Caki2 (cell line): Measurements from ENCODE around the gene FMO1. TPM values are rescaled to one million over a fixed set of nuclear protein-coding genes. Genes with fewer than 3 reads are reported as not detected.
"Not testable (repeated sequence)": the region's sequence is repeated elsewhere in the genome, so short reads cannot be mapped to it uniquely, and the experiment has no call there.

Experiments
- DNase-seq: peaks from one replicate; pipeline ENCODE4 v3.0.0-alpha.2; 2015; ENCODE audit warnings: low read depth
- in situ Hi-C: cut with HindIII; loops from 2 replicates; pipeline ENCODE4 v1.10.0; 2016; ENCODE audit warnings: low sequenced_read_pairs, low pct_unique_long_range_greater_than_20kb, mixed read lengths
- total RNA-seq: library from RNA; depleted of rRNA; stranded (reverse); fragments of >200 nt; shearing (Covaris generic); gene quantifications from 2 replicates; pipeline ENCODE4 v1.2.3, GENCODE V29; 2014; ENCODE audit warnings: low replicate concordance

FMO1 gene
- total RNA-seq, 1 experiment from 2014 or later: not detected

GRCh38 chr1:171226747-171227370, 21.4 kb upstream of the FMO1 start:
- in situ Hi-C loops: no loop called here
- peak; percentile 8 for DNase-seq

GRCh38 chr1:171231326-171231725, 17.0 kb upstream of the FMO1 start:
- in situ Hi-C loops: no loop called here
- no peak for DNase-seq

GRCh38 chr1:171233183-171233582, 15.1 kb upstream of the FMO1 start:
- in situ Hi-C loops: no loop called here
- DNase-seq: no peak

GRCh38 chr1:171236231-171236630, 12.1 kb upstream of the FMO1 start:
- DNase-seq, in situ Hi-C loops: not testable (repeated sequence)

GRCh38 chr1:171243878-171244277, 4.4 kb upstream of the FMO1 start:
- in situ Hi-C loops: no loop called here
- DNase-seq: no peak

- DNase-seq: peak; percentile 28
- in situ Hi-C loops: no loop called here
These were observed 2.7 kb upstream of the FMO1 start for GRCh38 chr1:171245458-171246064.

GRCh38 chr1:171247501-171247900, 793 bp upstream of the FMO1 start:
- in situ Hi-C loops: no loop called here
- DNase-seq: no peak

- no peak for DNase-seq
- in situ Hi-C loops: no loop called here
These were observed 547 bp downstream of the FMO1 start for GRCh38 chr1:171248841-171249240.

- no peak for DNase-seq
- in situ Hi-C loops: no loop called here
These were observed 2.0 kb downstream of the FMO1 start for GRCh38 chr1:171250263-171250662.

GRCh38 chr1:171251042-171251951, 3.0 kb downstream of the FMO1 start:
- DNase-seq: no peak
- in situ Hi-C loops: no loop called here

- no peak for DNase-seq
- in situ Hi-C loops: no loop called here
These were observed 3.6 kb downstream of the FMO1 start for GRCh38 chr1:171251952-171252300.

- in situ Hi-C loops: no loop called here
- no peak for DNase-seq
These were observed 4.2 kb downstream of the FMO1 start for GRCh38 chr1:171252482-171252881.

GRCh38 chr1:171254859-171255258, 6.6 kb downstream of the FMO1 start:
- DNase-seq: no peak

GRCh38 chr1:171256940-171257606, 8.8 kb downstream of the FMO1 start:
- DNase-seq: peak; percentile 17
- in situ Hi-C loops: no loop called here

More at GRCh38 chr1:171254859-171255258, 6.6 kb downstream of the FMO1 start:
- in situ Hi-C loops: no loop called here

- no peak for DNase-seq
- in situ Hi-C loops: no loop called here
These were observed 9.3 kb downstream of the FMO1 start for GRCh38 chr1:171257607-171258076.

- in situ Hi-C loops: no loop called here
These were observed 10.1 kb downstream of the FMO1 start for GRCh38 chr1:171258429-171258828.

GRCh38 chr1:171258943-171259342, 10.6 kb downstream of the FMO1 start:
- DNase-seq: no peak
- in situ Hi-C loops: no loop called here

More at GRCh38 chr1:171258429-171258828, 10.1 kb downstream of the FMO1 start:
- no peak for DNase-seq

GRCh38 chr1:171261336-171261735, 13.0 kb downstream of the FMO1 start:
- DNase-seq: no peak
- in situ Hi-C loops: no loop called here

- in situ Hi-C loops: no loop called here
- DNase-seq: no peak
These were observed 15.6 kb downstream of the FMO1 start for GRCh38 chr1:171263901-171264300.
